ENCODE results near the gene MMP7.

- TF ChIP-seq CTCF (IDR thresholded peaks at IDR 0.05; ENCODE audit: low read depth, low read length) (no peak), MAX (IDR thresholded peaks at IDR 0.05; ENCODE audit: low read depth, low read length) (no peak), MYC (IDR thresholded peaks at IDR 0.05; ENCODE audit: low read depth, low read length) (no peak), POLR2A (IDR thresholded peaks at IDR 0.05; ENCODE audit: extremely low read depth, insufficient read length) (no peak)
Observed at GRCh38 chr11:102487214-102487613, 43.3 kb downstream of the MMP7 start.

All from NB4 (cell line).